NB4 (cell line): ENCODE data around the gene PTGS1.

Experiments used
- CTCF ChIP-seq: IDR thresholded peaks from one replicate; pipeline ENCODE4 v1.5.1; 2012; ENCODE audit warnings: low read depth, low read length
- MYC ChIP-seq: IDR thresholded peaks from 2 replicates; pipeline ENCODE4 v1.6.1; 2011; ENCODE audit warnings: low read depth, low read length

DNA sequence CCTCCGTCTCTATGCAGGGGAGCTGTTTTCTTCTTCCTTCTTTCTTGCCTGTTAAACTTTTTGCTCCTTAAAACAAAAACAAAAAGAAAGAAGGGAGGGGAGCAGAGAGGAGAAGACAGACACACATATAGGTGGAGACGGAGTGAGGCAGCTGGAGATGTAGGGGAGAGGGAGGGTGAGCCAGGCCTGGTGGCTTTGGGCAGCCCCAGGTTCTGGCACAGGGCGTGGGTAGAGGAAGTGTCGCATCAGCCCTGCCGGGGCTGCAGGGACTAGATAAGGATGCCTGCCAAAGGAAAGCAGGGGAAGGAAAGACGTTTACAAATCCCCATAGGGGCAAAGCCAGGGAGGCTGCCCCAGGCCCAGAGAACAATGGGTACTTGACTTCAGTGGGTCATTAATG is 38.7 kb upstream of the PTGS1 start:
- no peak for TF ChIP-seq CTCF
- no peak for TF ChIP-seq MYC
